Right ventricle myocardium superior (tissue), 1 donor: ENCODE data around the gene MYO3B. TPM values are rescaled to one million over a fixed set of nuclear protein-coding genes. Genes with fewer than 3 reads are reported as not detected.
"Not testable (repeated sequence)": the region's sequence is repeated elsewhere in the genome, so short reads cannot be mapped to it uniquely, and the experiment has no call there.

ENCODE experiments used
- ATAC-seq: fragments of 200-7000 bp; cut with Tn5 transposase; one replicate; pipeline ENCODE4 v1.9.1; 2020; ENCODE audit warnings: mild to moderate bottlenecking; ENCODE audit not compliant: poor library complexity
- DNase-seq: peaks from one replicate; pipeline ENCODE4 v3.0.0-alpha.2; 2020
- intact Hi-C: fragments of 100-400 bp; cut with DNase I; formaldehyde crosslinking; loops from one replicate; pipeline ENCODE4 v1.11.2; 2022
- total RNA-seq: library from RNA; stranded (reverse); fragmentation: NEBNext Ultra II Directional; extraction: Animal tissue kit (Norgen Biotek cat#: 25700); gene quantifications from one replicate; pipeline ENCODE4 v1.2.1, GENCODE V29; 2021
- donor health status: DM: no; HTN: yes; CAD: no; lungs with severe emphysema.

MYO3B gene
- total RNA-seq, 1 donor from 2014 or later, result not detected

DNA sequence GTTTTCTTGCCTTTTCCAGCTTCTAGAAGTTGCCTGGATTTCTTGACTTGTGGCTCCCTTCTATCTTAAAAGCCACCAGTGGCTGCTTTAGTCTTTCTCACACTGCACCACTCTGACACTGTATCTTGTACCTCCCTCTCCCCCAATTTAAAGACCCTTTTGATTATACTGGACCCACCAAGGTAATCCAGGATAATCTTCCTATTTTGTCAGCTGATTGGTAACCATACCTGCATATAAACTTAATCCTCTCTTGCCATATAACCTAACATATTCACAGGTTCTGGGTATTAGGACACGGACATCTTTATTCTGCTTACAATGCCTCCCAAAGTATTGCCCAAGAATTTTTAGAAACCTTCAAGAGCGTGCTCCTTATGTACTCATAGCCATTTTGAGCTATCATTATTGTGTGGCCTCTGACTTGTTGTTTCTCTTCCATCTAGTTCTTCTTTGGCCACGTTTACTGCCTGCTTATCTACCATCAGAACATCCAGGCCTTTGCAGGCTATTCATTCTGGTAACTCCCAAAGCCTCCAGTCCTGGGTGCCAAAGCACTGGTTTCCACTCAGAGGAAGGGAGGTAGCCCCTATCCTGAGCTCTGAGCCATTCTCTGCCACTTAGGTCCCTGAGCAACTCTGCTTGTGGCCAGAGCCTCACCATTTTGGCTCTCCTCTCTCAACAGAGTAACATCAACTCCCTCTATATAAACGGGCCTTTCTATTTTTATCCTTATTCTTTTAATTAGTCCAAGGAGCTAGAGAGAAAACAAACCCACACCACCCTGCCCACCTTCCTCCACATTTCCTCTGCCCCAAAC lies 70.8 kb downstream of the MYO3B start:
- intact Hi-C loops, result no loop called here
- no peak for ATAC-seq
- DNase-seq, result no peak

GRCh38 chr2:170249761-170250160 lies 71.8 kb downstream of the MYO3B start:
- no peak for ATAC-seq
- intact Hi-C loops, result no loop called here

GRCh38 chr2:170250584-170250983 lies 72.6 kb downstream of the MYO3B start:
- DNase-seq (no peak), ATAC-seq (no peak)
- intact Hi-C loops, result no loop called here

More at GRCh38 chr2:170249761-170250160, 71.8 kb downstream of the MYO3B start:
- no peak for DNase-seq

- ATAC-seq (no peak), DNase-seq (no peak)
- intact Hi-C loops, result no loop called here
These were observed 74.5 kb downstream of the MYO3B start for GRCh38 chr2:170252414-170252813.

DNA sequence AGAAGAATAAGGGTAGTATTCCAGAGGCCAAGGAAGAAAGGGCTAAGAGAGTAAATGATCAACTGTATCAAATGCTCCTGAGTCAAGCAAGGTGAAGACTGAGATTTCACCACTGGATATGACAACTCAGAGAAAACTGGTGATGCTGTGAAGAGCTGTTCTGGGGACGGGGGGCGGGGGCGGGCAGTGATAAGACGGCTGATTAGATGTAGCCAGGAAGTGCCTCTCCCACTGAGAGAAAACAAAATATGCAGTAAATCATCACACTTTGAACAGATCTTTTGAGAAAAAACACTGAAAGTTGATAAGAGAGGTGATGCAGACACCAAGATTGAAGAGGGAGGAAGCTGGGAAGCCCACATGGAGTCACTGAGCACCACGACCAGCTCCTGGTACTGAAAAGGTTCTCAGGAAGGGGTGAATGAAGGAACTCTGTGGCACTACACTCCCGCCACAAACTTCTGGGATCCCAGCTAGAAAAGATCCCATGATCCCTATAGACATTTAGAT lies 75.8 kb downstream of the MYO3B start:
- intact Hi-C loops, result no loop called here
- ATAC-seq, result no peak
- no peak for DNase-seq

DNA sequence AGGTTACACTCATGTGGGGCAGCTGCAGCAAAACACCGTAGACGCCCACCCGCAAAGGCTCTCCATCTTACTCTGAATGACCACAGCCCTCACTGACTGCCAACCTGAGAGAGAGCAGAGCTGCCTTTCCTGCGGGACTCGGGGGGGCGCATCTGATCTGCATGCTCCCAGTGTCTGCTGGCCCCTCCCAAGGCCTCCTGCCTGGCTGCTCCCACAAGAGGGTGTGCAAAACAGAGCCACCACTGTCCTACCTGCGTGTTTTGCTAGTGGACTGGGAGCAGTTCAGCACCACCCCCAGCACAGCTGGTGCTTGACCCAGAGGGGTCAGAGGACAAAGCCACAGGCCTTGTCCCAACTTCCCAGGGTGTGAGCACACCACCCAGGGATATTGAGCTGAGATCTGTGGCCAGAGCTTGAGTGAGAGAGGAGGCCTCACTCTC lies 76.4 kb downstream of the MYO3B start:
- no peak for ATAC-seq
- intact Hi-C loops, result no loop called here
- no peak for DNase-seq

DNA sequence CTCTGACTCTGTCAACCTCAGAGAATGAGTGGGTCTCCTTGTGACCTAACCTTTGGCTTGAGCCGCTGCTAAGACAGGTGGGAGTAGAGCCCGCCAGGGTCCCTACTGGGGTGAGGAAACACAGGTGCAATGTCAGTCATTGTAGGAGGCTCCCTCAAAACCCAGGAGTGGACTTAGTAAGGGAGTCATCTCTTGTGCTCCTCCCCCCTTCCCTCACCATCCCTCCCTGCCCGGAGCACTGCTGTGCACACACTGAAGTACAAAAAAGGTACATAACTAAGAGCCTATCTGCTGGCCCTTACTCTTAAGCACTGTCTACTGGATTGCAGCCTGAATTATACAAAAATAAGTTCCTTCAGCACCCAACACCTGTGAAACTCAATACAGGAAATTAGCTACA lies 77.2 kb downstream of the MYO3B start:
- ATAC-seq (no peak), DNase-seq (no peak)
- intact Hi-C loops, result no loop called here

GRCh38 chr2:170255971-170256370 lies 78.0 kb downstream of the MYO3B start:
- intact Hi-C loops, result no loop called here
- no peak for ATAC-seq

GRCh38 chr2:170258382-170258781 lies 80.4 kb downstream of the MYO3B start:
- no peak for ATAC-seq
- intact Hi-C loops, result no loop called here
- DNase-seq, result no peak

More at GRCh38 chr2:170255971-170256370, 78.0 kb downstream of the MYO3B start:
- no peak for DNase-seq

DNA sequence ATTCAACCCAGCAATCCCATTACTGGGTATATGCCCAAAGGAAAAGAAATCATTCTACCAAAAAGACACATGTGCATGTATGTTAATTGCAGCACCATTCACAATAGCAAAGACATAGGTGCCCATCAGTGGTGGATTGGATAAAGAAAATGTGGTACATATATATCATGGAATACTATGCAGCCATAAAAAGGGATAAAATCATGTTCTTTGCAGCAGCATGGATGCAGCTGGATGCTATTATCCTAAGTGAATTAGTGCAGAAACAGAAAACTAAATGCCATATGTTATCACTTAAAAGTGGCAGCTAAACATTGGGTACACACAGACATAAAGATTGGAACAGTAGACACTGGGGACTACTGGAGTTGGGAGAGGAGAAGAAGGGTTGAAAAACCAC lies 82.2 kb downstream of the MYO3B start:
- no peak for ATAC-seq
- intact Hi-C loops, result no loop called here

DNA sequence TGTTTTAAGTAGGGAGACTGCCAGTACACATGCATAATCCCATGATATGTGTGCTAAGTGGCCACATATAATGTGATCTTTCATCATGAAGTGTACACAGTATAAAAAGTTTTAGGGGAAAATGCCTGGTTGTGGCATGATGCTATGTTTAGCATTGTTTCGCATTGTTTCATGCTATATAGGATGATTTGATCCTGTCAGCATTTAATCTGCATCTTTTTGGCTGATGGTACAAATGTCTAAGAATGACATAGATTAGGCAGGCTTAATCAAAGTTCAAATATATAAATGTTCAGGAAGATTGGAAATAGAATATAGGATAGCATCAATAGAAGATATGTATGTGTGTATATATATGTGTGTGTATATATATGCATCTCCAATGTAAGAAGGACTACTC lies 83.6 kb downstream of the MYO3B start:
- ATAC-seq (no peak), DNase-seq (no peak)
- intact Hi-C loops, result no loop called here

More for the DNA sequence above, 82.2 kb downstream of the MYO3B start:
- DNase-seq, result no peak

DNA sequence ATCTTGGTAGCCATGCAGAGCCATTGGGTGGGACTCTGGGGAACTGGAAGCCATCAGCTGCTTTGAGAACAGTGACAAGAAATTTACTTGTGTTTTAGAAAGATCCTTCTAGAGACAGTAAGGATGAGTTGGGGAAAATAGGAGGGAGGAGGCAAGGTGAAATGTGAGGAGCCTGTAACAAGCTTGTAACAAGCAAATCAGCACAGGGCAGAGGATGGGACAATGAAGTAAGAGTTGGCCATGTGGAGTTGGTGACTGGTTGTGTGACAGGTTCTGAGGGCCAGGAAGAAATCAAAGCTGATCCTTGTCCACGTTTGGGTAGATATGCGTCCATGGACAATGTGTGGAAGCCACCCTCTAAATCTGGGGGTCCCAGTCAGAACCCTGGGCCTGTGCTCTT lies 84.4 kb downstream of the MYO3B start:
- ATAC-seq, result no peak
- no peak for DNase-seq
- intact Hi-C loops, result no loop called here

DNA sequence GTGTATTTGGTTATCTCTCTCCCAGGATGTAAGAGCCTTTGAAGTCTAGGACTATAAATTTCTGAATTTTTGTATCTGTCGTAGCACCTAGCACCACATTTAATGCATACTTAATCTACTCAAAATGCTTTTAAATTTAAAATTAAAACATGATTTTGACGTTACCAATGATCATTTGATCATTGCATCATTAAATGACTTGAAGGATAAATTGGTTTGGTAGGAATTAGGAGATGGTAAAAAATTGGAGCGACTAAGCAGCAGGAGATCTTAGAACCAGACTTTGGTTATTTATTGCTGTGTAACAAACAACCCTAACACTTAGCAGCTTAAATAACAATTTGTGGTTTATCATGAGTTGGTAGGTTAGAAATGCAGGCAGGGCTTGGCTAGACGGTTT lies 84.9 kb downstream of the MYO3B start:
- DNase-seq (no peak), ATAC-seq (no peak)
- intact Hi-C loops, result no loop called here

DNA sequence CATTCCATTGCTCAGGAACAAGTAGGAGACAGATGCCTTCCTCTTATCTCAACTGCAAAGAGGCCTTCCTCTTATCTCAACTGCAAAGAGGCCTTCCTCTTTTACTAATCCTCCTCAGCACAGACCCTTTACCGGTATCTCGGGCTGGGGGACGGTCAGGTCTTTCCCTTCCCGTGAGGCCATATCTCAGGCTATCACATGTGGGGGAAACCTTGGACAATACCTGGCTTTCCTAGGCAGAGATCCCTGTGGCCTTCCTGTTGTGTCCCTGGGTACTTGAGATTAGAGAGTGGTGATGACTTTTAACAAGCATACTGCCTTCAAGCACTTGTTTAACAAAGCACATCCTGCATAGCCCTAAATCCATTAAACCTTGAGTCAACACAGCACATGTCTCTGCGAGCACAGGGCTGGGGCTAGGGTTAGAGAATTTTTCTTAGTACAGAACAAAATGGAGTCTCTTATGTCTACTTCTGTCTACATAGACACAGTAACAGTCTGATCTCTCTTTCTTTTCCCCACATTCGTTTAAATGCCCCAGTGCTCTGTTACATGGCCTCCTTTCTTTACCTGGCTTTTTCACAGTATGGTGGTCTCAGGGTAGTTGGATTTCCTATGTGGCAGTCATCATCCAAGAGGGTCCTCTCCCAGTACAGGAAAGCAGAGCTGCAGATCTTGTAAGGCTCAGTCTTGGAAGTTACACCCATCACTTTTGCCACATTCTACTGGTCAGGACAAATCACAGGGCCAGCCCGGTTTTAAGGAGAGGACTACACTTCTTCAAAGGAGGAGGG lies 86.0 kb downstream of the MYO3B start:
- intact Hi-C loops, ATAC-seq, DNase-seq: not testable (repeated sequence)

DNA sequence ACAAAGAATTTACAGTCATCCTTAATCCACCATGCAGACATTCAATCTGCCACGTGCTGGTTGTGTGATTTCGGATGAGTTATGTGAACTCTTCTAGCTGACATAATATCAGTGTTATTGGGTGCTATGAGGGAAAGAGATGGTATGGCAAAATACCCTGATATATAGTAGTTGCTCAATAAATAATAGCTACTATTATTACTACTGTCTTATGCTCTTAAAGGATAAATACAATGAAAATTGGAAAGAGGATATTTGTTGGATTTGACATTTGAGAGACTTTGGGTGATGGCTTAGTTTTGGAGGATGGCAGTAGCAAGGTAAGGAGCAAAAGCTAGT lies 86.5 kb downstream of the MYO3B start:
- intact Hi-C loops, result no loop called here
- ATAC-seq, result no peak
- DNase-seq, result no peak

GRCh38 chr2:170264865-170265264 lies 86.9 kb downstream of the MYO3B start:
- ATAC-seq (no peak), DNase-seq (no peak)
- intact Hi-C loops, result no loop called here

DNA sequence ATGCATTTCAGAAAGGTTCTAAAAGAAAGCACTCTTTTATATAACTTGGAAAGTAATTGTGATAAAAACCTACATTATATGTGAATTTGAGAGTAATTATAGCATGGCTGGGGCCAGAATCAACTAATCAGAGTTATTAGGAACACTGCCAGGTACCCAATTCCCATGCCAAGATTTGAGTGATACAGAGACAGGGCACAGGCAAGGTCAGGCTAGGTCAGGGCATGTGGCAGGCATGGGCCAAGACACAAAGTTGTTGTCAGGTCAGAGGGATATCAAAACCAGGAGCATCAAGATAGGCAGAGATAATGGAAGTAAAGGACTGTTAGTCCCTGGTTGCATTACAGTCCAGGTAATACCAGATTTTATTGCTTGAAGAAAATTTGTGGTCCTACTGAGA lies 87.4 kb downstream of the MYO3B start:
- intact Hi-C loops, result no loop called here
- DNase-seq, result no peak
- no peak for ATAC-seq

- no peak for ATAC-seq
- intact Hi-C loops, result no loop called here
- DNase-seq, result no peak
These were observed 88.4 kb downstream of the MYO3B start for GRCh38 chr2:170266358-170266757.

- intact Hi-C loops, result no loop called here
- DNase-seq, result no peak
- no peak for ATAC-seq
These were observed 89.1 kb downstream of the MYO3B start for GRCh38 chr2:170267071-170267470.
